NCI-H1417 (cell line): Measurements from ENCODE around the gene ZMYND10.
"Not testable (repeated sequence)": the region's sequence is repeated elsewhere in the genome, so short reads cannot be mapped to it uniquely, and the experiment has no call there.

Experiments used
- DNase-seq, 3 experiments: peaks; one replicate each; lab custom pipeline; 2025; lab: John Stamatoyannopoulos, UW

The ZMYND10 gene

DNA sequence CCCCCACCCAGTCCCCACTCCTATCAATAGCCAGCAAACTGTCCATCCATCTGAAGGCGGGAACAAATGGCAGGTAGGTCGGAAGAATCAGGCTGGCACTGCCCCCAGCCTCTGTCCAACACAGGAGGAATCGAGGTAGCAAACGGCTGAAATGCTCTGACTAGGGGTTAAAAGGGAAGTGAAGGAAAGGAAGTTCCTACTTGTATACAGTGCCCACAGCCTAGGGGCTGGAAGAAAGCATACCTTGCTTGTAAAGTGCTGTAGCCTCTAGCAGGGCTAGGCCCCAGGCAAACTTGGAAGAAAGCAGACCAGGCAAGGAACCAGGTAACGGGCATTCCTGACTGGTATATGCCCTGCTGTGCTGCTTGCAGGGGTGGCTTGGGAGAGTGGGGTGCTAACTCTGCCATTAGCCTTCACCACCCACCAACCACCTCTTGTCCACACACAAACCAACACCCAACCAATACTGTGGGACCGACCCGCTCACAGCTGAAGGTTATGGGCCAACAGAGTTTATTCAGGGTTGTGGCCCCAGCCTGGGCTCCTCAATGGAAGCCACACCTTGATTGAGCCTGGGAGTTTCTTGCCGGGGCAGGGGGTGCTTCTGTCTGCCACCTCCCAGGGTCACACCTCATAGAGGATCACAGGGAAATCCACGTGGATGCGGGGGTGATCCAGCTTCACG lies 19.9 kb downstream of the ZMYND10 start:
- DNase-seq = no peak

GRCh38 chr3:50325113-50325480 lies 20.4 kb downstream of the ZMYND10 start:
- no peak for DNase-seq

DNA sequence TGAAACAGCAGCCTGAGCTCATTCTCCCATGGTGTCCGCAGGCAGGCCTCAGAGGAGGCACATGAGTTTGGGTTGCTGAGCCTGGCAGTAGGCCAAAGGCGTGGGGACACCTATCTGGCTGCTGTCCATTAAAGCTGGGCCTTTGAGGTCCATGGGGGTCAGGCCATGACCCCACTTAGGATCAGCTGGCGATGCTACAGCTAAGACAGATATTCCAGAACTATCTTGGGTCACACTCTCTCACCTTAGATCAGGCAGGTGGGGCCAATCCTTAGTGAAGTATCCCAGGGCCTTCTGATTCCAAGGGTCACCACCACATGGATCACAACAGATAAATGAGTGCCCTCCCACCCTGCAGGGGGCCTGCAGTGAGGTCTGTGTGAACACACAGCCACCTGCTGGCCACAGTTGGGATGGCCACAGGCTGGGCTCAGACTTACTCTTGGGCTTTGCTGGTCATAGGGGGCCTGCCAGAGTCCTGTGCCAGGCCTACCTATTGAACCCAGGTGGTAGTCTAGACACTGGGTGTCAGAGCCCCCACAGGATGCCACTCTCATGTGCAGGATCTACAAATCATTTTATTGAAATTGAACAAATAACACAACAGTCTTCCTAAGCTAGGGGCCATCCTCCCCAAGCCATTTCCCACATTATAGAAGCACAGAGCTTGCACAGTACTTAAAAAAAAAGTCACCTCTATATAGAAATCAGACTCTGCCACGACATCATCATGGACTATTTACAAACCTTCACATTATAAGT lies 21.0 kb downstream of the ZMYND10 start:
- peak; percentile 27 to 65 (median 40) for DNase-seq

GRCh38 chr3:50323614-50324199 lies 21.8 kb downstream of the ZMYND10 start:
- DNase-seq = no peak

GRCh38 chr3:50323092-50323600 lies 22.4 kb downstream of the ZMYND10 start:
- peak in 1 of 3 experiments; percentile 34 for DNase-seq

GRCh38 chr3:50322386-50323091 lies 23.0 kb downstream of the ZMYND10 start, which contains the start of gene HYAL2:
HYAL2 (minus strand) TSS chr3:50322745; CDS start chr3:50320489, 2,256 bp downstream.
- peak in 2 of 3 experiments; percentile 46 to 61 for DNase-seq

GRCh38 chr3:50322115-50322385 lies 23.5 kb downstream of the ZMYND10 start:
- no peak for DNase-seq

DNA sequence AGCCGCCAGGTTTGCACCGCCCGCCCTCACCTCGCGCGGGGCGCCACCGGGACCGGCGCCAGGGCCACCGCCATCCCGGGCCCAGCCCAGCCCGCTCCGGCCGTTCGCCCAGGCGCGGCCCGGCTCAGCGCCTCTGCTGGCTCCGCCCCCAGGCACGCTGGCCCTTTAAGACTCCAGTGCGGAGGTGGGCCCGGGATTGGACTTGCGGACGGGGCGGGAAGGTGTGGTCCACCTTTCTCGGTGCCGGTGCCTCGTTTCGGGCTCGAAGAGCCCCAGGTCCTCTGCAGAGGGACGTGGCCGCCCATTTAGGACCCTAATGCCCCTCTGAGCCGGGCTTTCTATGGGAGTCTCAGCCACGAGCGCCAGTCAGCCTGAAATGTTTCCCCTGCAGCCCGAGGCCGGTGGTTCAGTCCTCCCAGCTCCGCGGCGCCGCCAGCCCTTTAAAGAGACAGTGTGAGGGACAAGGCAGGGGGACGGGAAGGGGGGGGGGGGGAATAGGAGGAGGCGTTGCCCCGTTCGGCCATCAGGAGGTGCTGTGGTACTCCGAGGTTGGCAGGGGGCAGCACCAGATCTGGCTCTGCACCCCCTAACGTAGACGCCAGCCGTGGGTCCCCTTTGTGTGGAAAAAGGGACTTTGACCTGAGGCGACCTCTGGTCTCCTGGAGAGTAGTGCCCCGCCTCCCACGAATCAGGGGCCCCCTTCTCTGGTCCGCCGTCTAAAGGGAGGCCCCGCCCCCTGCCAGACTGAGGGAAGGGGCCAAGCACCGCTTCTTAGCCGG lies 24.0 kb downstream of the ZMYND10 start:
- peak; percentile 82 to 92 (median 91) for DNase-seq

- peak; percentile 71 to 84 (median 79) for DNase-seq
Measured at GRCh38 chr3:50320853-50321335, 24.6 kb downstream of the ZMYND10 start.

- no peak for DNase-seq
Measured at GRCh38 chr3:50319894-50320625, 25.5 kb downstream of the ZMYND10 start.

GRCh38 chr3:50319181-50319893 lies 26.2 kb downstream of the ZMYND10 start:
- no peak for DNase-seq

GRCh38 chr3:50318615-50319014 lies 26.9 kb downstream of the ZMYND10 start:
- DNase-seq = no peak

DNA sequence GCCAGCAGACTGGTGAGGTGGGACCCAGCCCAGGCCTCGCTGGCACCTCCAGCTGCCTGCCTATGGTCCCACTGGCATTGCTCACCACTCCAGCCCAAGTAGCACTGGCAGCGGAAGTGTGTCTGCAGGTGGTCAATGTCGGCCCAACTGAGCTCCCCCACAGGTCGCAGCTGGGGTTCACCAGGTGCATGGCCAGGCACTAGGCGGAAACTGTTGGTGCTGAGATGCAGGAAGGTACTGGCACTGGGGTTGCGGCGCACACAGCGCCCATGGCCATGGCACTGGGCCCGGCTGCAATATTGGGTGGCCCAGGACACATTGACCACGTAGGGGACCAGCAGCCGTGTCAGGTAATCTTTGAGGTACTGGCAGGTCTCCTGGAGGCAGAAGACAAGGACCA lies 27.4 kb downstream of the ZMYND10 start:
- DNase-seq = no peak

GRCh38 chr3:50317300-50317699 lies 28.2 kb downstream of the ZMYND10 start:
- no peak for DNase-seq

DNA sequence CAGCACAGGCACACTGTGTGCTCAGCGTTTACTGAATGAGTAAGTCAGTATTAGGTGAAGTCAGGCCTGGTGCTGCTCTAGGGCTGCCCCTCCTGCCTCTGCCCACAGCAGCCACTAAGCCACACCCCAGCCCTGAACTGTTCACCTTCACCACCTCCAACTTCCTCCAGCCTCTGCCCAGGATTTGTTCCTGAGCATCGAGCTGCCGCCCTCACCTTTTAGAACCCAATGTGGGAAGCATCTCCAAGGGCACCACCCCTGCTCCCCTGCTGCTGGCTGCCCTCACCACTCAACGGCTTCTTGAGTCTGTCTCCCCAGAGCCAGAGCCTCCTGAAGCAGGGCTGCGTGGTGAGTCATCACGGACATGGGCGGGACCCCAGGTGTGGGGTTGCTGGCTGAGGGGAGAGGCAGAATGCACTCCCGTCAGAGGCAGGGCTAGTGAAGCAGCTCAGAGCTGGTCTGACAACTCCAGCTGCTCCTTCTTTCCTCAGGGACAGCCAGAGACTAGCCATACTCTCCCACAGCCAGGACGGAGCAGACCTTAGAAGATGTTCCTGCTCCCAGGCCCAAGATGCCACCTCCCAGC lies 28.8 kb downstream of the ZMYND10 start:
- DNase-seq = peak in 1 of 3 experiments; percentile 37

DNA sequence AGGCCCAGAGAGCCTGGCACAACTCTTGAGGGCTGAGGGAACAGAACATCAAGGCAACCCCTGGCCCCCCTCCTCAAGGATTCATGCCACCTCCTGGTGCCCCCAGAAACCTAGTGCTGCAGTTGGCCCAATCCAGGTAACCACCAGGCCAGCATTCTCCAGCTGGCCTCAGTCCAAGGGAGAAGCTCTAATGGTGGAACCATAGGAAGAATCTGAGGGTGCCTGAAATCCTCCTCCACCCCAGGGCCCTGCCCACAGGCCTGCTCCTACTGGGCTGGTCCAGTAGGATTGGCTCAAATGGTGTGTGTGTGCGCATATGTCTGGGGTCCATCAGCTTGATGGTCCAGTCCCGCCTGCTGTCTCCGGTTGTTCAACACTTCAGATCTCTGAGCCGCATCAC lies 30.7 kb downstream of the ZMYND10 start:
- DNase-seq = no peak

DNA sequence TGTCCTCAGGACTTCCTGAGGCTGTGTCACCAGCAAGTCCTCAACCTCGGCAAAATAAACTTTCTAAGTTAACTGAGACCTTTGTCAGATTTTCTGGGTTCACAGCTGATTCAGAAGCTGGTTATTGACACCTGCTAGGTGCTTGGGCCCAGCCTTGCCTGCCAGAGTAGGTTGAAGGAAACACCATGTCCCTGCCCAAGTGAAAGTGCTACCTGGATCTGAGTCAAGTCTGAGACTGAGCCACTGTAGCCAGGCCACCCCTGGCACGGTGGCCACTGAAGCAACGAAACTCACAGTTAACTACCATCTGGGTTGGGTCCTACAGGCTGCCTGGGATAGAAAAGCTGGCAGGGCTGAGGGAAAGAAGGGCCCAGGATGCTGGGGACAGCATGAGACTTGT lies 31.2 kb downstream of the ZMYND10 start:
- DNase-seq = no peak

- not testable (repeated sequence) for DNase-seq
Measured at GRCh38 chr3:50312041-50312440, 33.5 kb downstream of the ZMYND10 start.

DNA sequence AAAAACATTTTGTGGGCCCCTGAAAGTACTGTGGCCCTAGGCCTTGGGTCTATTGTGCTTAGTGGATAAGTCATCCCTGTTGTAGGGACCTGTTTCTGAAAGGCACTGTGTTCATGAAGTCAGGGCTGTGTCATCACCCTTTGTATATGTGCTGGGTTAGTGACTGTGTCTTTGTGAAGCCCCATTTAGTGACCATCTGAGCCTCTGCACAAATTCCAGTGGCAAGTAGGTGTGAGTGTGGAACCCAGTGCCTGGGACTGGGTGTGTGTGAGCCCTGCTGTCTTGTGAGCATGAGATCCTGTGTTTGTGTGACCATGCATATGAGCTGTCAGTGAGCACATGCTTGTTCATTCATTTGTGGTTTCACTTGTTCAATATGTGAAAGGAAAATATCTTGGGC lies 40.9 kb downstream of the ZMYND10 start:
- DNase-seq = no peak
